HG03135 (cell line): ENCODE results near the gene UST.

Experiments used
- ATAC-seq: cut with Tn5 transposase; IDR thresholded peaks from one replicate; pipeline ENCODE4 v1.9.1; 2021; ENCODE audit warnings: mild to moderate bottlenecking, moderate library complexity; ENCODE audit not compliant: unreplicated experiment

UST gene, protein sequence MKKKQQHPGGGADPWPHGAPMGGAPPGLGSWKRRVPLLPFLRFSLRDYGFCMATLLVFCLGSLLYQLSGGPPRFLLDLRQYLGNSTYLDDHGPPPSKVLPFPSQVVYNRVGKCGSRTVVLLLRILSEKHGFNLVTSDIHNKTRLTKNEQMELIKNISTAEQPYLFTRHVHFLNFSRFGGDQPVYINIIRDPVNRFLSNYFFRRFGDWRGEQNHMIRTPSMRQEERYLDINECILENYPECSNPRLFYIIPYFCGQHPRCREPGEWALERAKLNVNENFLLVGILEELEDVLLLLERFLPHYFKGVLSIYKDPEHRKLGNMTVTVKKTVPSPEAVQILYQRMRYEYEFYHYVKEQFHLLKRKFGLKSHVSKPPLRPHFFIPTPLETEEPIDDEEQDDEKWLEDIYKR

DNA sequence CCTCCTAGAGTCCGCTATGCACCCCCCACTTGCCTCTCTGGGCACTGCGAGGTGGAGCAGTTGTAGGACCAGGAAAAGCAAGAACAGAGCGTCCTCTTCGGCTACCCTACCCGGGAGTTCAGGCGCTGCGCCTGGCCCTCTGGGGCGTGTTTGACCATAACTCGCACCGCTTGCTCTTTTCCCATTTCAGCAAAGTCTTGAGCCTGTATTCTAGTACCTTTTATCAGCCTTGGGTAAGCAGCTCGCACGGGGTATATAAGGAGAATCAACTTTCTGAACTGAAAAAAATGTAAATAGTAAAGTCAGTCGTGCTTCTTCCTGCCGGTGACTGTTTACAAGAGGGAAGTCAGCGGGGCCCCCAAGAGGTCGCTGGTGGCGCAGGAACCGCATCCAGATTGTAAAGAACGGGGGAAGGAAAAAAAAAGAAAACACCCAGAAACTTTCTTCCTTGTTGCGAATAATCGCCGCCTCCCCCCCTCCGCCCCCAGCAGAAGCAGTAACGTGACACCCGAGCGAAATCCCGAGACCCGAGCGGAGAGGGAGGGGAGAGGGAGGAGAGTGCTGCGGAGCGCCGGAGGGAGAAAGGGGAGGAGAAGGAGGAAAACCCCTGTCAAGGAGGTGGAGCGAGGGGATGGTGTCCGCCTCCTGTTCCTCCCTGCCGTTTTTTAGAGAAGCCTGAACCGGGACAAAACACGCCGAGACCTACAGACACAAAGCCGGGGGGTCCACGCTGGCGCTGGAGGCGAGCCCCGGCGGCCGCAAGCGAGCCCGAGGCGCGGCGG, at the start of gene UST:
Gene UST, plus strand, starts transcription at position 668 of the 782 bp plus-strand sequence. CDS start 401 bp downstream, outside the sequence.
- peak; percentile 45 for ATAC-seq

DNA sequence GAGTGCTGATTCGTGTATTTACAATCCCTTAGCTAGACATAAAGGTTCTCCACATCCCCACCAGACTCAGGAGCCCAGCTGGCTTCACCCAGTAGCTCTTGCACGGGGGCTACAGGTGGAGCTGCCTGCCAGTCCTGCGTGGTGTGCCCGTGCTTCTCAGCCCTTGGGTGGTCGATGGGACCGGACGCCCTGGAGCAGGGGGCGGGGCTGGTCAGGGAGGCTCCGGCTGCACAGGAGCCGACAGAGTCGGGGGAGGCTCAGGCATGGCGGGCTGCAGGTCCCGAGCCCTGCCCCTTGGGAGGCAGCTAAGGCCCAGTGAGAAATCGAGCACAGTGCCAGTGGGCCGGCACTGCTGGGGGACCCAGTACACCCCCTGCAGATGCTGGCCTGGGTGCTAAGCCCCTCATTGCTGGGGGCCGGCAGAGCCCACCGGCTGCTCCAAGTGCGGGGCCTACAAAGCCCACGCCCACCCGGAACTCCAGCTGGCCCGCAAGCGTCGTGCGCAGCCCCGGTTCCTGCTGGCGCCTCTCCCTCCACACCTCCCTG, 48.9 kb upstream of the UST start:
- ATAC-seq = no peak

DNA sequence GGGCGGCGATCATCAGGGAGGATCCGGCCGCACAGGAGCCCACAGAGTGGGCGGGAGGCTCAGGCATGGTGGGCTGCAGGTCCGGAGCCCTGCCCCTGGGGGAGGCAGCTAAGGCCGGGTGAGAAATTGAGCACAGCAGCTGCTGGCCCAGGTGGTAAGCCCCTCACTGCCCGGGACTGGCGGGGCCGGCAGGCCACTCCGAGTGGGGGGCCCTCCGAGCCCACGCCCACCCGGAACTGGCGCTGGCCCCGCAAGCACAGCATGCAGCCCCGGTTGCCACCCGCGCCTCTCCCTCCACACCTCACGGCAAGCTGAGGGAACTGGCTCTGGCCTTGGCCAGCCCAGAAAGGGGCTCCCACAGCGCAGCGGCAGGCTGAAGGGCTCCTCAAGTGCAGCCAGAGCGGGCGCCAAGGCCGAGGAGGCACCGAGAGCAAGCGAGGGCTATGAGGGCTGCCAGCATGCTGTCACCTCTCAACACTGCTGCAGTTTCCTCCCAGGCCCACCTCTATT, 48.1 kb upstream of the UST start:
- ATAC-seq = no peak

DNA sequence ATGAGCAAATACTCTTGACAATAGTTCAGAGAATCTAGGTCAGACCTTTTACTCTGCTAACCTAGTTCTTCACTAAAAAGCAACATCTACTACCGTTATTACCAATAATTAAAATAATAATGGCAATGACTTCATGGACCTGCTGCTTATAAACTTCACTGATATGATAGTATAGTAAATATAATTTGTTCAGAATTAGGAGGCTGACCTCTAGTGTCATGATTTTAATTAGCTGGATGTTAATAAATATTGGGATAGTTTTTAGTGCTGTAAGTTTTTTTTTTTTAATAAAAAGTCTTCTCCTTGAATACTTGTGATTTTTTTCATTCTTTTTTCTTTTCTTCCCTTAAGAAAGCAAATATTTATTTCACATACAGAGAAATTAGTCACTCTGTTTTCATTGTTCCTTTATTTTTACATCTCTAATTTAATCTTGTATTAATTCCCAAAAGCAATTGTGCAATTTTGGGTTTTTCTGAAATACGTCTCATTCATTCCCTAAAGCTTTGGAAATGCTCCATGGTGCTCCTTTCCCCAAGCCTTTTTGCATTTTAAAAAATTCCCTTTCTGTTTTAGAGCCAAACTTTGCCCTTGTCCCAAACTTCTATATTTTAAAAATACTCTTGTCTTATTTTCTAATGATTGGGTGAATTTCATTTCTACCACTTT, 46.6 kb upstream of the UST start:
- ATAC-seq = no peak

DNA sequence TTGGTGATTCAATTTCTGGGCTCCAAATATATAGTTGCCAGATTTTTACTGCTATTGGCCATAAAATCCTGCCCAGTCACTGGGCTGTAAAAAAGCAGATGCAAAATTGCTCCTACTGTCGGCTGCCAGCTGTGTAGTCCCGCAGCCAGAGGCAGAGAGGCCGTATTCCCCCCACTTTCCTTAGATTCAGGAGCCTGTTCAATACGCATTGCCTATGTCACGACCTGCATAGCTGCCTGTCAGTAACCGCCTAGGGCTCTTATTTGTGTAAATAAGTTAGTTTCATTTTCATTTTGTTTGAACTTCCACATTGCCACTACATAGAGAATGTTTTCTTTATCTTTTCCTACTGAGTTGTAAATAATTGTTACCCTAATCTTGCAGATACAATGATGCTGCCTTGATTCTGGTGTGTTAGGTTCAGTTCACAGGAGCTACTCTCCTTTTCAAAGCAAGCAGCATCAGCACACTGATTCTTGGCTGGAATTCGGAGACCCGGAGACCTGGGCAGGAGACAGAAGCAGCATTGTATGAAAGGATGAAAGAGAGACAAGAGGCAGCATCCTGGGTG, 46.0 kb upstream of the UST start:
- peak; percentile 70 for ATAC-seq

DNA sequence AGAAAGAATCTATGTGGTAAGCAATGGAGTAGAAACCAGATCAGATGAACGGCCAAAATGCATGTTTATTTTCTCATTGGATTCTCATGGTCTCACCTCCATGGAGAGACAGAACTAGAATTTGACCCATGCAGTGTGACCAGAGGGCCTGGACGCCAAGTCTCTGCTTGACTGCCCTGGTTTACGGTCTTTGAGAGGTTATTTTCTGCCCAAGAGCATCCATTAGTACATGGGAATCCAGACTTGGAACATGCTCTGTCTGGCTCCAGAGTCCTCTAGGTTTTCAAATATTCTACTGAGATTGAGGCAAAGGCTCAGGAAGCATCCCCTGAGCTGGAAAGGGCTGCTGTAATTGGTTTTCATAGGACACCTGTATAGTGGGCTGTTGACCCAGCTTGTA, 45.5 kb upstream of the UST start:
- no peak for ATAC-seq

DNA sequence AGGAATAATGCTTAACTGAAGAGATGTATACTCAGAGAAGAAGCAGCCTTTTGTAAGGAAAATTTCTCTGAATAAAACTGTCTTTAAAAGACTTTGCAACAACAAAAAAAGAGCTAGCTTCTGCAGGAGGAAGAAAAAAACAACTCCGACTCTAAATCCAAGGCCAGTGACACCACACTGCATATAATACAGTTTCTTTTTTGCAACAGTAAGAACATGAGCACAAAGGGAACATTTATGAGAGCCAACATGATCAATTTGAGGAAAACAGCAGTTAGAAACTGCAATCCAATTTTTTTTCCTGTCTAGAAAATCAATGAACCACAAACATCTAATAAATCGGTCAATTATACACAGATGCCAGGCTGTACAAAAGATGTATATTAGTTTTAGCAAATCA, 42.9 kb upstream of the UST start:
- no peak for ATAC-seq

DNA sequence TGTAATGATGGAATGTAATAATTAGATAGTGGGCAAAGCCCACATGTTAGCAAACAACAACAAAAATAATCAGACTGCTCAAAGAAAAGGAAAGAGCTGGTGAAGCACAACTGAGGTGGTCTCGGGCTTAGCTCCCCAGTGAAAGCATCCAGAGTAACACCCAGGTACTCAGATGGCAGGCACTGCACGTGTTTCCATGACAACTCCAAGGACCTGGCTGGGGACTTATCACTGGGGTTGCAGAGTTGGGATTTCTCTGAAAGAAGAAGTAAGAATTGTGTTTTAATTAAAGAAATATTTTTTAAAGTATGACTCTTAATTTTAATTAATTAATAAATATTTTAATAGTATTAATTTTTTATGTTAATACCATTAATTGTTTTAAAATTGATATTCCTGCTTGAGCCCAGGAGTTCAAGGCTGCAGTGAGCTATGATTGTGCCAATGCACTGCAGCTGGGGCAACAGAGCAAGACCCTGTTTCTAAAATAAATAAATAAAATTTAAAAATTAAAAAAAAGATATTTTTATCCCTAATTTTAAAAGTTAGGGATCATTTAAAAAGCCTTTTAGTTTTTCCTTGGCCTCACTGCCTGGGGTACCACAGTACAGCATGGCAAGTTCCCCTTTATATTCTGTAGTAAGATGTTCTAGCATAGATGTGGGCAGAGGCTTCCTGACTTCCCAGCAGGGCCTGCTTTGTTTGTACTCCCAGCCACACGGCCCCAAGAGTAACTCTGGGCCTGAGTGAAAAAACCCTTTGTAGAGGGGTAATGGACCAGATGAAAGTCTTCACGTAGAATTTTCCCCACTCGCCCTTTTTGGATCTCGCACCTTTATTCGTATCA, 42.2 kb upstream of the UST start:
- no peak for ATAC-seq

DNA sequence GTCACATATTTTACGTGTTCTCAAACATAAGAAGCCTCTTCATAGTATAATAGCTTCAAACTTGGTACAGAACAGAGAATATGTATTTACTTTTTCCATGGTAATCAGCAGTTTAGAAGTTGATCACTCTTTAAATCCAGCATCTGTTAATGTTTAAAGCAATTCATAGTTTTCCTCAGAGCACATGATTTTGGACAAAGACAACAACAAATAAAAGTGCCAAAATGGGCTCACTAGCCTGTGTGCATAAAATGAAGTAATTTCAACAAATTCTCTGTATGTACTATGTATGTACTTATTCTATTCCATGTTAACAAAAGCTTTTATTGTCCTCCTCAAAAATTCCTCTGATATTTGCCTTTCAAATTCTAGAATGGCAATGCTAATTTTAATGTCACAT, 38.1 kb upstream of the UST start:
- no peak for ATAC-seq

DNA sequence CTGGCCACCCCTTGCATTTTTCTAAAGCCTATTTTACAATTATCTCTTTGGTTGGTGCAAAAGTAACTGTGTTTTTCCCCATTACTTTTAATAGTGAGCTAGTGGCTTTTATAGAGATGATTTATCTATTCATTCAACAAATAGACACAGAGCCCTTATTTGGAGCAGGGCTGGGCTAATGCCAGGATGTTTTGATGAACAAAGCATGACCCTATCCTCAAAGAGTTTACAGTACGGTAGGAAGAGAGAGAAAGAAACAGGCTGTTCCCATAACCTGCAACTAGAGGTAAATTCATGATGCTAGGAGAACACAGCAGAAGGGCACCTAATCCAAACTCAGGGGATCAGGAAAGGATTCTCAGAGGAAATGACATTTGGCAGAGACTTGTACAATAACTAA, 37.3 kb upstream of the UST start:
- ATAC-seq = no peak

DNA sequence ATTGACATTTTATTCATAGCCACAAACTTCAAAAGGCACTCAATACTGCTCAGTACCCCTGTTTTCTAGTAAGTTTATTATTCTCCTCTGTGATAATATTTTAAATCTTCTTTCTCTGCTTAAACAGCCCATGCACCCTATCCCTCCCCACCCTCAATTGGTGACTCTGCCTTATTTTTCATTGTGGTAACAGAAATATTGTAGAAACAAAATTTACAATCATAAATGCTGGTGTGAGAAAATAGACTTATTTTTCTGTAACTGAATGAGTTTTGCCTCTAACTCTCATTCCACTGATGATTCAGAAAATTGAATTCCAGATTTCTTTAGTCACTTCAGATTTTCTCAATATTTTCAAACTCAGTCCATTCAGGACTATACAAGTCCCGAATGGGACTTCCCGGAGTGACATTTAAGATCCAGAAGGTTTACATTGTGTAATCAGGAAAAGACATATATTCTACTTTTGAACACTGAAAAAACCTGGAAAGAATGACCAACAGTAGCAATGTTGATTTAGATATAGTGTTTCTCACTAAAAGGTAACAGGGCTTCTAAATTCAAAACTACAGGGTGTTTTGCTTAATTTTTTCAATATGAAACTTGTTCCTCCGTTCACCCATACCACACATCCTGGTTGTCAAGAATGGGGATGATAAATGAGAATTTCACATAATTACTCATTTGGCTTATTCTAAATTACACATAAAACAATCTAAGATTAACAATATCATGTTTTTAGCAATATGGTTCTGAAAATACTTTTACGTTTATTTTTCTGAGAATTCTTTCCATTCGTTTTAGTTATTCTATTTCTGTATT, 34.8 kb upstream of the UST start:
- ATAC-seq = no peak

DNA sequence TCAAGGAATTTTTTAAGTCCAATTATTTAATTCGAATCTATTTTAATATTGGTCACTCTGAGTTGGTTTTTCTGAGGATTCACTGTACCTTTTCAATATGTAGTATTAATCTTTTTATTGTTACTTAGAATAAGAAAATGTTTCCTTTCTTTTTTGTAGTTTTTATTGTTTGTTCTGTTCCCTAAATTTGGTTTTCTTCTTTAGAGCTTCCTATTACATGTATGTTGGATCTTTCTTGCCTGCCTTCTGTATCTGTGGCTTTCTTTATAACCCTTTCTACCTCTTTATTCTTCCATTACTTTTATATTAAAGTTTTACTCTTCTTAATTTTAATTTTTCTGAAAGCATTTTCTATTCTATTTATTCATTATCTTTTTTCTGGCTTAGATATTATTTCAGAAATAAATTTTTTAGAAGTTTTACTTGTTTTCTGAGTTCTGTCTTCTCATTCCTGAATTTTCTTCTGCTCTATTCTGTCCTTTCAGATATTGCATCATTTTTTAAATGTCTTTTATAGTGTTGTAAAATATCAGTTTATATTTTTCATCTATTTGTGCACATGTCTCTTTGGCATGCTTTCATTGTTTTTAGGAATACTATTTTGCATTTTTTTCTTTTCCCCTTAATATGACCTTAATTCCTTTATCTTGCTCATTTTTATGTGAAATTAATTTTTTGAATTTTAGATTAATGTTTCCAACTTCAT, 33.6 kb upstream of the UST start:
- no peak for ATAC-seq

DNA sequence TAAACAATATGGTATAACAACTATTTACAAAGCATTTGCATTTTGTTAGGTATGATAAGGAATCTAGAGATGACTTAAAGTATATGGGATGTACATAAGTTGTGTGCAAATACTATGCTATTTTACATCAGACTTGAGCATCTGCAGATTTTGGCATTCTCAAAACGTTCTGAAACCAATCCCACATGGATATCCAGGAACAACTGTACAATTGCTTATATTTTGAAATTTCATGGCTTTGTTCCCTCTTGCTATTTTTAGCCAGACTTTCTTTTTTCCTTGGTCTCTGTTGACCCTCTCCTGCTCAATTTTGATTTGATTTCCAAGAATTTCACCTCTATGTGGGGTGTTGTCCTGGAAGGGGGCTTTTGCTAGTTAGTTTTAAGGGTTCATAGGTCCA, 32.9 kb upstream of the UST start:
- ATAC-seq = no peak

DNA sequence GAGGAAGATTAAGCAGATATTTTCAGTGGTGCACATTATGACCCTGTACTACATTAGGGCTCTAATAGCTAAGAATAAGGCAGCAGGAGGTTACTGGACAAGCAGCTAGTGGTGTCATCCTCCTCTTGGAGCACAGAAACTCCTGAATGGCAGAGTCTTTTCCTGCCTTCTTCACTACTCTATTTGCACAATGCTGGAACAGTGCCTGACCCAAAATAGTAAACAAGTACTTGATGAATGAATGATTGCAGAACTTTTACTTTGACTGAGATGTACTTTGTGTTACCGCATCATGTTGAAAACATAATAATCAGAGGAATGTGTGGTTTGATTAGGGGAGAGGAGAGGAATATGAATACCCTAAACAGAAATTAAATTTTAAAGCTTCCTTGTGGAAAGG, 30.0 kb upstream of the UST start:
- no peak for ATAC-seq

DNA sequence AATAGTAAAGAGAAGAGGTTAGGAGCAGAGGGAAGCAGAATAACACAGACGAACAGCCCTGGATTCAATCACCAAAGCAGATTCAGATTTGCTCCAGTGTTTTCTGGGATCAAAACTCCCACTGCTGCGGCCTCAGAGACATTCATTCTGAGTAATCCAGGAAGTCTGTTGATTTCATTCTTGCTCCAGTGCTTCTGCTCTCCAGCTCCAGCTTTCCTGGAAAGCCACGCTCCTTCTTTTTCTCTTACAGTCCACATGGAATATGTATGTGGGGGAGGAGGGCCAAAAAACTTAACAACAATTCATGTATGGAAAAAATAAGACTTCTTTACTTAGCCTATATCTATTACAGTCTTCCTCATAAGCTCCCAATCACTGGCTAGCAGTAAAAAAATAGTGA, 26.4 kb upstream of the UST start:
- no peak for ATAC-seq

DNA sequence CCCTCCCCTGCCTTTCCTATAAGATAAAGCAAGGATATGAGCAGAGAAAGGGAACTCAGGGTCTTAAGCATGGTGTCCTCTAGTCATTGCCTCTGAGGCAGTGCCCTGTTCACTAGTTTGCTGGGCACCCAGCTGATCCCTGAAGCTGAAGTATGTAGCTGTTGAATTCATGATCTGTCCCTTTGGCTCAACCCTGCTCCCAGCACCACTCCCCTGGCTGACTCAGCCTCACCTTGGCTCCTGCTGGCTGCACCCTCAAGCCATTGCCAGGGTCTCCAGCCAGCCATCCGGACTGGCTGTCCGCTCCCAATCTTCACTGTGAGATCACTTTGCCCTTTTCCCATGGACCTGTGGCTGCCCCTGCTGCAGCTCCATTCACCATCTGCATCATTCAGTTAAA, 25.9 kb upstream of the UST start:
- ATAC-seq = no peak

DNA sequence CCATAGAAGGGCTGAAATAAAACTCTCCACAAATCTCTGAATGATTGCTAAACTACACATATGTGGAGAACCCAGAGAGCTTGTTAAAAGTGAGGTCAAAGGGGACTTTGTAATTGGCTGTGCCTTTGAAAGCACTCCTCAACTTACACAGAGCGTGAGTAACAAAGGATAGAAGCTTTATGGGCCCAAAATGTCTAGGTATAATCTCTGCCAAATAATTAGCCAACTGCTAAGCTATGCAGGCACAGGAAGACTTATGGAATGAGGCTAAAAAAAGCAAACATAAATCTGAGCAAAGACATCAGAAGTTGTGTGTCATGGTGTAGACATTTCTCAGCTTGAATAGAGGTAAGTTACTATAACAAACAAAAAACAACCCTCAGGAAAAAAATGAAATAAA, 23.3 kb upstream of the UST start:
- ATAC-seq = no peak

DNA sequence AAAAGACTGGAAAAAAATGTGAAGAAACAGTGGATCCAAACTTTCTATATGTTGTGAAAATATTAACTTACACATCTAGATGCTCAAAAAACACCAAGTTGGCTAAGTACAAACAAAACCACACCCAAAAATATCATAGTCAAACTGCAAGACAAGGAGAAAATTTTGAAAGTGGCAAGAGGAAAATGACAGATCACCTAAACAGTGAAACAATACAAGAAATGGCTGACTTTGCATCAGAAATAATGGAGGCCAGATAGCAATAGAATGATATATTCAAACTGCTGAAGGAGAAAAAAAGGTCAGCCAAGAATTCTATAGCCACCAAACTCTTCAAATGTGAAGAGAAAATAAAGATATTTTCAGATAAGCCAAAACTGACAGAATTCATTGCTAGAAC, 22.4 kb upstream of the UST start:
- no peak for ATAC-seq

DNA sequence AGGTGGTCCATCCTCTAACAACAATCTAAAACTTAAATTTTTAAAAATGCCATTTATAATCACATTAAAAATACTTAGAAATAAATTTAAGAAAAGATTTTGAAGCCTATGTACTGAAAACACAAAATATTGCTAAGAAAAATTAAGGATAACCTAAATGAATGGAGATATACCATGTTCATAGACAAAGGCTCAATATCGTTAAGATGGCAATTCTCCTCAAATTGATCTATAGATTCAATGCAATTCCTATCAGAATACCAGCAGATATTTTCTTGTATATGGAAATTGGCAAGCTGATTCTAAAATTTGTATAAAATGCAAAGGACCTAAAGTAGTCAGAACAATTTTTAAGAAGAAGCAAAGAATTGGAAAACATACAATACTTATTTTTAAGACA, 19.7 kb upstream of the UST start:
- no peak for ATAC-seq
